Activated CD4-positive, alpha-beta T cell treated with anti-CD3 and anti-CD28 coated beads for 24 hours (primary cell): ENCODE measurements around the gene OSBPL8.
"Not testable (repeated sequence)": the region's sequence is repeated elsewhere in the genome, so short reads cannot be mapped to it uniquely, and the experiment has no call there.

ENCODE experiments used
- DNase-seq, 2 donors: peaks; one replicate each; pipeline ENCODE4 v3.0.0-alpha.2; 2020; ENCODE audit warnings: low read depth in 2 of 2

Gene OSBPL8

DNA sequence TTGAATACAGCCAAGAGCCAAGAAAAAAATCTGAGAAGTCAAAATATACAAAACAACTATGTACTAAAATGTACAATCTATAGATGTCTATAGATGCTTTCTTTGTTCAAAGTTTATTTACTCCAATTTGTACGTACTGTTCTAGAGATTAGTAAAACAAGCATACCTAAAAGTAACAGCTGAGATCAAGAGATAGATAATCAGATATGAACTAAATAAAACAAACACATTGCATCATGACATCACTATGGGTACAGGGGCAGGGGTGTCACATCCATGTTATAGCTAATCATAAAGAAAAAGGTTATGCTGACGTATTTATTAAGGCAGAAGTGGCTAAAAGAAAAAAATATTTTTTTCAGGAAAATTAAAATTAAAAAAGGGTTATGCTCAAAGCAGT, 139.3 kb downstream of the OSBPL8 start:
- DNase-seq: no peak

- DNase-seq: no peak
Observed at GRCh38 chr12:76417116-76417515, 142.5 kb downstream of the OSBPL8 start.

DNA sequence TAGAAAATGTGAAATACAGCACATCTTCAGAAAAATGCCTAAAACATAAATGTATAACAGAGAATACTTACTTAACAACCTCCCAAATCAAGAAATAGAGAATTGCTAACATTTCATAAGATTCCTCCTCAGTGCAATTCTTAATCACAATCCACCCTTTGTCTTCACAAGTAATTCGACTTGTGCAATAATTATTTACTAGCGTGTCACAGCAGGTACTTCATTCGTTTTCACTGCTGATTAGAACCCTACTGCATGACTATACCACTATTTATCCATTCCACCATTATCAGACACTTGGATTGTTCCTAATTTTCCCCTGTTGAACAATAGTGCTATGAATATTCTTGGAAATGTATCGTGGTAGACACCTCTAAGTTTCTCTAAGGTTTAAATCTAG, 146.4 kb downstream of the OSBPL8 start:
- no peak for DNase-seq

- no peak for DNase-seq
Observed at GRCh38 chr12:76410781-76411180, 148.8 kb downstream of the OSBPL8 start.

DNA sequence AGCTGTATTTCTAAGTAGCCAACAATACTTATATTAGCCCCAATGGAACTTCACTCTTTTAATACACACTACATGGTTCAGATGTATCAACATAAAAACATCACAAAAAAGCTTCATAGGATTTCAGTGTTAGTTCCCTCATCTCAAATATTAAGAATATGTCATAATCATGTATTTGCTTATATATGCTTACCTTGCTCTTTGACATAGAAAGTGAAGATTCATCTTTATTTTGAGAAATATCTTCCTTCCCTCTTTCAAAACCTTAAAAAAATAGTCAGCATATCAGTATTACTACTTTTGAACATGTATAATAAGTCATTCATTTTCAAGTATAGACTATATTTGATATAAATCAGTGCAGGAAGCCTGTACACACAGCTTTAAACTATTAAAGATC, 149.2 kb downstream of the OSBPL8 start:
- no peak for DNase-seq

DNA sequence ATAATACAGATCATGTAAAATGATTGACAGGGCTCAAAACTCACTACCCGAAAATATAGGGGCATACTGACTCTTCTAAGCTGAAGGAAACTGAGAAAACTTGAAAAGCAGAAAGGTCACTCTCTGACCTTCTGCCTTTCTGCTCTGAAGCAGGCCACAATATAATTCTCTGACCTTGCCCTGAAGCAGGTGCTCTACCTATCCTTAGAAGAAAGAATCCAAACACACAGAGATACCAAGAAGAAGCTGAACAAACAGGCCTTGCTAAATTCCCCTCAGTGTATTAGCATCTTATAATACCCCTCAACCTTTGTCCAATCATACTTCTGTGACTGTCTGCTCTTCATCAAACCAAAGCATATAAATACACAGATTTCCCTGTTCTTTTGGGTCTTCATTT, 150.5 kb downstream of the OSBPL8 start:
- no peak for DNase-seq

DNA sequence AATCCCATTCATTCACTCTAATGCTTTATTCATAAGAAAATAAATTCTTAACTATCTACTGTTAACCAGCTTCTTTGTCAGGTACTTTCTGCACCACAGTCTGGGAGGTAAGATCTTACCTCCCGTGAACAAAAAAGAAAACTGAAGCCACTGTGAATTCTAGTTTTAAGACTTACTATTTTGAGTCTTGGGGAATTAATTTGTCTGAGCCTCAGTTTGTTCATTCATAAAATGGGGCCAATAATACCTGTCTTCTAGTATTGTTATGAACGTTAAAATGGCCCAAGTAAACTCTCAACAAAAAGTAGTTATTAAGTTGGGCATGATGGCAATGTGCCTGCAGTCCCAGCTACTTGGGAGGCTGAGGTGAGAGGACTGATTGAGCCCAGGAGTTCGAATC, 151.9 kb downstream of the OSBPL8 start:
- no peak for DNase-seq

- no peak for DNase-seq
Observed at GRCh38 chr12:76402259-76402658, 157.3 kb downstream of the OSBPL8 start.

GRCh38 chr12:76400136-76400535, 159.4 kb downstream of the OSBPL8 start:
- no peak for DNase-seq

- DNase-seq: no peak
Observed at GRCh38 chr12:76399040-76399439, 160.5 kb downstream of the OSBPL8 start.

DNA sequence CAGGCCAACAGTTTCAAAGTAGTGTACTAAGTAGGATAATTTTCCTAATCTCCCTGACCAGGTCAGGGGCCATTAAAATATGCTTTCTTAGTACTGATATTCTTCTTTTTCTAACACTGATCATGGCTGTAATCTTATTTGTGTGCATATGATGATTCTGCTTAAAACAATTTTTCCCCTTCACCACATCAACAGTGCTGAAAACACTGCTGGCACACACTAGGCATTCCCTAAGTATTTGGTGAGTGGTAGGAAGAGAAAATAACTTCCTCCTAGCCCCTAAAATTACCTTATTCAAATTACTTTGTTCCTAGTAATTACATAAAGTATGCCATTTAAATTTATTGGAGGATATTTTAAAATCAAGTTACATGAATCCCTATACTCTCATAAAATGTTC, 161.5 kb downstream of the OSBPL8 start:
- no peak for DNase-seq

DNA sequence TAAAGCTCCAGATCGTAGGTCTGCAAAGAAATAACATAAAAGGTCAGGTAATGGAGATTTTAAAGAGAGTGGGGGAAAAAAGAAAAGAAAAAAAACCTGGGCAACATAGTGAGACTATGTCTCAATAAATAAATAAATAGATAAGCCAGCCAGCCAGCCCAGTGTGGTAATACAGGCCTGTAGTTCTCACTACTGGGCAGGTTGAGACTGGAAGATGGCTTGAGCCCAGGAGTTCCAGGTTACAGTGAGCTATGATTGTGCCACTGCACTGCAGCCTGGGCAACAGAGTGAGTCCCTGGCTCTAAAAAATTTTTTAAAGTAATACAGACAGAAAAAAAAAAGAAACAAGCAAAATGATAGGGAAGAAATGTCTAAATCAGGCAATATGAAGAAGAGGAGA, 168.1 kb downstream of the OSBPL8 start:
- DNase-seq: no peak

- no peak for DNase-seq
Observed at GRCh38 chr12:76387614-76388013, 172.0 kb downstream of the OSBPL8 start.

GRCh38 chr12:76384560-76384959, 175.0 kb downstream of the OSBPL8 start:
- DNase-seq: no peak

DNA sequence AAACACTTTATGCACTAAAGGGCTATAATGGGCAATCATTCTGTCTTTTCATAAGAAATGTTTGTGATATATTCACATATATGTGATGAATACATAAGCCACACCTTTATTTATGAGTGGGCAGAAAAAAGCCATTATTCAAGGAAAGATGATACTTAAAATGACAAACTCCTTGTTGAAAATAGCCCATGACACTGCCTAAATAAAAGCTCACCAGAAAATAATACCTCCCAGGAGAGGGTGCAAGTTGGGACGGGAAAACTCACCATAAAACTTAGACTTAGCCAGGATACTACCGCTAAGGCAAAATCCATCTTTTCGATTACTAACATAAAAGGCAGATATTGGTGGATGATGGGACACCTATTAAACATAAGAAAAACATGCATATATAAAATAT, 175.6 kb downstream of the OSBPL8 start:
- DNase-seq: no peak

- no peak for DNase-seq
Observed at GRCh38 chr12:76379261-76379660, 180.3 kb downstream of the OSBPL8 start.

GRCh38 chr12:76376876-76377275, 182.7 kb downstream of the OSBPL8 start:
- not testable (repeated sequence) for DNase-seq

- no peak for DNase-seq
Observed at GRCh38 chr12:76375939-76376338, 183.6 kb downstream of the OSBPL8 start.

DNA sequence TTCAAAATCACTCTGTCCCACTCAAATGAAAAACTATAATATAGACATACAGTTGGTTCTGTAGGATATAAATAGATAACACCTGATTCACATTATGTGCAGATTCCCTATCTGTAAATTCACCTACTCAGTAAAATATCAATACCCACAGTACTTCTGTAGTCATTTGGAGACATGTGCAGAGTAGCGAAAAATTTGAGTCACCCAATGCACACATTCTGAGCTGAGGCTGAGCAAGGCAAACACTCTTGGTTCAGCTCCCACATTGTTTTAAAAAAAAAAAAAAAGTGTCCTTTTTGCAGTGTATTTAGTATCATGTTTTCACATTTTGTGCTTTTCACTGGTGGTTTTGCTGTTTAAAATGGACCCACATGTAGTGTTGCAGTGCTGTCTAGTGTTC, 184.1 kb downstream of the OSBPL8 start:
- DNase-seq: no peak

DNA sequence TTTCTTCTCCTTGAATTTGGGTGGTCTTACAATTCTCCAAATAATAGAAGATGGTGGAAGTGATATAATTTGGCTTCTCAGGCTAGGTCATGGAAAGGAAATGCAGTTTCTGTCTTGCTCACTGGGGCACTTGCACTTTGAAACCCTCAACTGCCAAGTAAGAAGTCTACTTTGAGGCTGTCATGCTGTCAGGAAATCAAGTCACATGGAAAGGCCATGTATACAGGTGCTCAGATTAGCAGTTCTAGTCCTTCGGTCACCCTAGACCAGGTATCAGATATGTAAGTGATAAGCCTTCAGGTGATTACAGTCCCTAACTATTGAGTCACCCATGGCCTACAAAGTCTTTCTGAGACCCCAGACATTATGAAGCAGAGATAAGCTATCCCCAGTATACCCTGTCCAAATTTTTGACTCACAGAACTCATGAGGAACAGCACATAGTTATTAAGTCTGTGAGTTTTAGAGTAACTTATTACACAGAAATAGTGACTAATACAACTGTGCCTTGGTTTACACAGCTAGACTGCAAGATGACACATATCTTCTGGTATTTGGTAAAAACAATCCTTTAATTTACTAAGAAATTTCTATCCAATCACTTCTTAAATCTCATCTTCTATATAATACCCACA, 185.1 kb downstream of the OSBPL8 start:
- no peak for DNase-seq

DNA sequence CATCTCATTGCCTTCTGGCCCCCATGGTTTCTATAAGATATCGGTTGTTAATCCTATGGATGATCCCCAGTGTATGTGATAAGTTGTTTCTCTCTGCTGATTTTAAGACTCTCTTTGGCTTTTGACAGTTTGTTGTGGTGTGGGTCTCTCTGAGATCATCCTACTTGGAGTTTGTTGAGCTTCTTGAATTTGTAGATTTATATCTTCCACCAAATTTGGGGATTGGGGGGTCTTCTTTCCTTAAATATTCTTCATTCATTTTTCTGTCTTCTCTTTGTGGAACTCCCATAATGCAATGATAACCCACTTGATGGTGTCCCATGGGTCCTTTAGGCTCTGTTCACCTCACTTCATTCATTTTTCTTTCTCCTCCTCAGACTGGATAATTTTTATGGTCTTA, 191.3 kb downstream of the OSBPL8 start:
- DNase-seq: no peak

- DNase-seq: no peak
Observed at GRCh38 chr12:76366163-76366562, 193.4 kb downstream of the OSBPL8 start.

DNA sequence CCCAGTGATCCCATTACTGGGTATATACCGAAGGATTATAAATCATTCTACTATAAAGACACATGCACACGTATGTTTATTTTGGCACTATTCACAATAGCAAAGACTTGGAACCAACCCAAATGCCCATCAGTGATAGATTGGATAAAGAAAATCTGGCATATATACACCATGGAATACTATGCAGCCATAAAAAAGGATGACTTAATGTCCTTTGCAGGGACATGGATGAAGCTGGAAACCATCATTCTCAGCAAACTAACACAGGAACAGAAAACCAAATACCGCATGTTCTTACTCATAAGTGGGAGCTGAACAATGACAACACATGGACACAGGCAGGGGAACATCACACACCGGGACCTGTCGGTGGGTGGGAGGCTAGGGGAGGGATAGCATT, 195.4 kb downstream of the OSBPL8 start:
- DNase-seq: not testable (repeated sequence)

- no peak for DNase-seq
Observed at GRCh38 chr12:76360316-76360715, 199.3 kb downstream of the OSBPL8 start.
